Omental fat pad (tissue), 4 donors: ENCODE data around the gene PTRH1. TPM values are rescaled to one million over a fixed set of nuclear protein-coding genes. Genes with fewer than 3 reads are reported as not detected.
"Not testable (repeated sequence)": the region's sequence is repeated elsewhere in the genome, so short reads cannot be mapped to it uniquely, and the experiment has no call there.

ENCODE experiments used
- ATAC-seq: fragments of 150-250 bp; one replicate; pipeline ENCODE4 v1.9.1; 2016; ENCODE audit warnings: mild to moderate bottlenecking, moderate library complexity; ENCODE audit not compliant: low FRiP score
- DNase-seq: peaks from one replicate; pipeline ENCODE4 v3.0.0-alpha.2; 2019; ENCODE audit warnings: low spot score
- total RNA-seq, 4 donors: library from RNA; depleted of rRNA; stranded (reverse); fragments of >200 nt; gene quantifications; one replicate each; pipeline ENCODE4 v1.1.0, GENCODE V29; 2016
- TF ChIP-seq, protein P1 (sequence below), 3 donors: fragments of 450-650 bp; IDR thresholded peaks; one replicate each; pipeline ENCODE4 v1.5.1; 2016 to 2017; ENCODE audit warnings: antibody characterized with exemption in 3 of 3, mild to moderate bottlenecking in 3 of 3, moderate library complexity in 2 of 3

The PTRH1 gene, protein sequence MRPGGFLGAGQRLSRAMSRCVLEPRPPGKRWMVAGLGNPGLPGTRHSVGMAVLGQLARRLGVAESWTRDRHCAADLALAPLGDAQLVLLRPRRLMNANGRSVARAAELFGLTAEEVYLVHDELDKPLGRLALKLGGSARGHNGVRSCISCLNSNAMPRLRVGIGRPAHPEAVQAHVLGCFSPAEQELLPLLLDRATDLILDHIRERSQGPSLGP
- 10 to 100 TPM; 13.4 to 33.5 (median 23.6) TPM for total RNA-seq

DNA sequence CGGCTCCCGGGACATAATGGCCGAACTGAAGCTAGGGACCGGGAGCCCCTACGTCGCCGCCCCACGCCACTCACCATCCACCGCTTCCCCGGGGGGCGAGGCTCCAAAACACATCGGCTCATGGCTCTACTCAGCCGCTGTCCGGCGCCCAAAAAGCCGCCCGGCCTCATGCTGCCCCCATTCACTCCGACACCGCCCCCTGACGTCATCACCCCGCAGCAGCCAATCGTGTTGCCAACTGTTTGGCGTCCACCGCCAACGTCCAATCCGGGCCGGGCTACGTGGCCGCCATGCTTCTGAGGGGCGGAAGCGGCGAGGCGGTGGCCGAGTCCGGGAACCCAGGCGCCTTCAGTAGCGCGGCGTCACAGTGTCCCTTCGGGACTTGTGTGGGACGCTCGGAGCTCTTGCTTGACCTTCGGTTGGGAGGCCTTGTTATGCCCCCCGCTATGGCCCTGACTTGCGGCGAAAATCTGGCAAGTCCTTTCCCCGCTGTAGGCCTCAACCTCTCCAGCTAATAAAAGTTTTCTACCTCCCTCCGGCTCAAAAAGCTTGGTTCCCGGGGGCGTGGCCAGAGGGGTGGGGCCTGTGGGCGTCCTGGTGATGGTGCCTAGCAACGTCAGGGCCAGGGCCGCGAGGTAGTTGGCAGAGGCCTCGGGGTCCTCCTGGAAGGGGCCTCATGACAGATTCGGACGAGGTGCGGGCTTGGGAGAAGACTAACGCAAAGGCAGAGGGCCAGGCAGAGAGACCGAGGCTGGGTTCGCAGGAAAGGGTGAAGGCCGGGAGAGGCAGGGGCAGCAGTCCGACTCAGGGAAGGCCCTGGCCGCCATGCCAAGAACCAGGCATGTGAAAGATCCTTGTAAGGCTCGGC, at the start of gene PTRH1, which contains the start of gene TTC16:
Gene PTRH1 (minus strand): TSS at position 194 of the 868 bp plus-strand sequence. CDS start 24 bp downstream, at position 170.
Gene TTC16 (plus strand): TSS at position 610 of the 868 bp plus-strand sequence. CDS start 67 bp downstream, at position 677.
- DNase-seq (peak; percentile 96), ATAC-seq (peak; percentile 95)
- TF ChIP-seq, protein P1, sequence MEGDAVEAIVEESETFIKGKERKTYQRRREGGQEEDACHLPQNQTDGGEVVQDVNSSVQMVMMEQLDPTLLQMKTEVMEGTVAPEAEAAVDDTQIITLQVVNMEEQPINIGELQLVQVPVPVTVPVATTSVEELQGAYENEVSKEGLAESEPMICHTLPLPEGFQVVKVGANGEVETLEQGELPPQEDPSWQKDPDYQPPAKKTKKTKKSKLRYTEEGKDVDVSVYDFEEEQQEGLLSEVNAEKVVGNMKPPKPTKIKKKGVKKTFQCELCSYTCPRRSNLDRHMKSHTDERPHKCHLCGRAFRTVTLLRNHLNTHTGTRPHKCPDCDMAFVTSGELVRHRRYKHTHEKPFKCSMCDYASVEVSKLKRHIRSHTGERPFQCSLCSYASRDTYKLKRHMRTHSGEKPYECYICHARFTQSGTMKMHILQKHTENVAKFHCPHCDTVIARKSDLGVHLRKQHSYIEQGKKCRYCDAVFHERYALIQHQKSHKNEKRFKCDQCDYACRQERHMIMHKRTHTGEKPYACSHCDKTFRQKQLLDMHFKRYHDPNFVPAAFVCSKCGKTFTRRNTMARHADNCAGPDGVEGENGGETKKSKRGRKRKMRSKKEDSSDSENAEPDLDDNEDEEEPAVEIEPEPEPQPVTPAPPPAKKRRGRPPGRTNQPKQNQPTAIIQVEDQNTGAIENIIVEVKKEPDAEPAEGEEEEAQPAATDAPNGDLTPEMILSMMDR (IDR thresholded peaks at IDR 0.05), result no peak

DNA sequence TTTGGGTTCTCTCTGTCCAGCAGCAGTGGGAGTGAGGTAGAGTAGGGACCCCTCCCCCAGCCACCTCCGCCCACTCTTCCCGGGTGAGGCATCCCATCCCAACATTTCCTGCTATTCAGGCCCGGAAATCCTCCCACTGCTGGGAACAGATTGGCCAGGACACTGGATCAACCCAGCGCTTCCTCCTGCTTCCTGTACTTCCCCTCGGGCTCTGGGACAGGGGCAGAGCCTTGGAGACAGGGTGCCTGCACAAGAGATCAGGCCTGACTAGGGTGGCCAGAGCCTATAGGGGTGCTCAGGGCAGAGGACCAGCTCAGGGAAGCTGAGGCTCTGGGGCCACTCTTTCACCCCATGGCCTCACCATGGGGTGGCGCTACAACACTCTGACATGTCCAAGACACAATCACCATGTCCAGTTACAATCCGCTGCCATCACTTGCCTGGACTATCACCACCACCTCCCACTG, 48.5 kb upstream of the PTRH1 start:
- DNase-seq (no peak), ATAC-seq (peak; percentile 34)
- TF ChIP-seq, protein P1 (IDR thresholded peaks at IDR 0.05), result no peak

DNA sequence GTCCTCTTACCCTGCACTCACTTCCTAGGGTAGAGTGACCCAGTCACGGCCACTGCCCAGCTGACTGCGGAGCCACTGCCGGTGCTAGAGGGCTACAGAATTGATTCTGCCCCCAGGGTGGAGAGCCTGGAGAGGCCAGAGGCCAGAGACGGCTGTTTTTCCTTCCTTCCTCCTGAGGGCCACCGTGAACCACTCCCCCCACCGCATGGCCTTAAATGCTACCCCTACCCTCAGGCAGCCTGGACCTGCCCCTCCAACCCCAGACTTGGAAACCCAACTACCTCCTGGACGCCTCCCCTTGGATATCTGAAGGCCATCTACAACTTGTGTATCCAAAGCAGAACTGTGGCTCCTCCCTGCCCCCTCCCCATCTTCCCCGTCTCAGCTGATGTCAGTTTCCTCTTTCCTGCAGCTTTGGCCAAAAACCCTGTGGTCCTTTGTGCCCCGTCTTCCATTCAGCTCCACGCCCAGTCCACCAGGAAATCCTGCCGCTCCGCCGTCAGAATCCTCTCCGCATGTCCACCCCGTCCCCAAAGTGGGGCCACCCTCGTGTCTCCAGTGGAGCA, 46.7 kb upstream of the PTRH1 start:
- TF ChIP-seq, protein P1 (IDR thresholded peaks at IDR 0.05), result no peak
- DNase-seq (no peak), ATAC-seq (no peak)

DNA sequence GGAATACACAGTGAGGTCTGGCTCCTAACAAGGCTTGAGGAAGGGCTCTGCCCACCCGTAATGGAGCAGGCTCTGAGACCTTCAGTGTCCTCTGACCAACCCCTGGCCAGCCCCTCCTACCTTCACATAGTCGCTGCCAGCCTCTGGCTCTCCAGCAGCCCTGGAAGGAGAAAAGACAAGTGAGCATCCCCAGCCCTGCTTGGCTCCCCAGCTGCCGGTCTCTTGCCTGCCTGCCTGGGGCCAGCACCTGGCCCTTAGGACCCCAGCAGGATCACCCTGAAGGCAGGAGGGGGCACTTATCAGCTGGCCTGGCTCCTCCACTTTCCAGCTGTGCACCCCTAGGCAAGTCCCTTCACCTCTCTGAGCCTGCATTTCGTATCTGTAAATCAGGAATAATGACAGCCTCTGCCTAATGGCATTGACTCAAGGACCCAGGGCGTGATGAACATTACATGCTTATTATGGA, 46.1 kb upstream of the PTRH1 start:
- ATAC-seq (no peak), DNase-seq (no peak)
- TF ChIP-seq, protein P1 (IDR thresholded peaks at IDR 0.05), result no peak

DNA sequence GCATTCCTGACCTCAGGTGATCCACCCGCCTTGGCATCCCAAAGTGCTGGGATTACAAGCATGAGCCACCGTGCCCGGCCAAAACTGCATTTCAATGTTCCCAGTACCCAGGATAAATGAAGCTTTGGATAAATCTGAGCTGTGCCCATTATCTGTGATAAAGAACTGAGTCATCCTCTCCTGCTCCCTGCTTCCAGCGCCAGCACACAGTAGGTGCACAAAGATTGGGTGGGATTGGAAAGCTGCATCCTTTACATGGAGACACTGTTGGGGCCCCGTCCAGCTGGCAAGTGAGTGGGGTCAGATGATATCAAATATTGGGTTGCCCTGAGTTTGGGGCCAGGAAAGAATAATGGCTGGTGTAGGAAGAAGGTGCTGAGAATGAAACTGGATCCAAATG, 45.6 kb upstream of the PTRH1 start:
- no peak for ATAC-seq
- no peak for DNase-seq
- TF ChIP-seq, protein P1 (IDR thresholded peaks at IDR 0.05), result no peak

DNA sequence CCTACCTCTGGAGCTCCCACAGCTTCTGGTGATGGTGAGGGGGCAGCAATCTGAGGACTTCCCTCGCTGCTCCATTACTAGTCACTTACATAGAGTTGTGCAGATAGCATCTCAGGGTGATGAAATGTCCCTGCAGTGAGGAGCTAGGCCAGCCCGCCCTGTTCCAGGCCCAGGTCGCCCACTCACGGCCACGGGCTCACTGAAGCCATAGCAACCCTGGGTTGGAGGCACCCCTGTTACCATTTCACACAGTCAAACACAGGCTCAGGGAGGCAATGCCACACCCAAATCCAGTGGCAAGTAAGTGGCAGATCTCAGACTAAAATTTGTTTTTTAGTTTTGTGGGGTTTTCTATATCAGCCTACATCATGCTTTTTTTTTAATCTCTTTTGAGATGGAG, 43.4 kb upstream of the PTRH1 start:
- TF ChIP-seq, protein P1 (IDR thresholded peaks at IDR 0.05), result no peak
- no peak for DNase-seq
- ATAC-seq, result no peak

DNA sequence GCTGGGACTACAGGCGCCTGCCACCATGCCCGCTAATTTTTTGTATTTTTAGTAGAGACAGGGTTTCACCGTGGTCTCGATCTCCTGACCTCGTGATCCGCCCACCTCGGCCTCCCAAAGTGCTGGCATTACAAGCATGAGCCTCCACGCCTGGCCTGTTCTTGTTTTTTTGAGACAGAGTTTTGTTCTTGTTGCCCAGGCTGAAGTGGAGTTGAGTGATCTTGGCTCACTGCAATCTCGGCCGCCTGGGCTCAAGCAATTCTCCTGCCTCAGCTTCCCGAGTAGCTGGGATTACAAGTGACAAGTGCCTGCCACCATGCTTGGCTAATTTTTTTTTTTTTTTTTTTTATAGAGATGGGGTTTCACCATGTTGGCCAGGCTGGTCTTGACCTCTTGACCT, 41.3 kb upstream of the PTRH1 start:
- DNase-seq, result not testable (repeated sequence)

More for the DNA sequence above, 41.3 kb upstream of the PTRH1 start:
- not testable (repeated sequence) for ATAC-seq
